K562 (cell line): Measurements from ENCODE around the gene HS2ST1. TPM values are rescaled to one million over a fixed set of nuclear protein-coding genes. Genes with fewer than 3 reads are reported as not detected.

Source experiments
- ATAC-seq: fragments of 200-7000 bp; cut with Tn5 transposase; 3 replicates; pipeline ENCODE4 v1.9.1; 2020; ENCODE audit warnings: moderate library complexity
- BruUV-seq: library from RNA; stranded (reverse); fragments of 400-500 nt; replicated peaks from 2 replicates; lab custom pipeline; 2021; lab: Mats Ljungman, UMichigan
- CTCF ChIA-PET: fragments of 300-600 bp; formaldehyde crosslinking; extraction: SDS; loops from one replicate; lab custom pipeline; 2021; ENCODE audit warnings: low intra/inter-chr PET ratio; lab: Yijun Ruan, JAX
- POLR2A ChIA-PET: fragments of 300-600, 350-650 bp; sonication (Branson Sonifier 250); formaldehyde crosslinking; extraction: SDS; loops from one replicate; lab custom pipeline; 2021; ENCODE audit warnings: antibody characterized with exemption, inconsistent platforms; lab: Yijun Ruan, JAX
- DNase-seq, 4 experiments: peaks; one replicate each; pipeline versions ENCODE4 v3.0.0 to v3.0.0-alpha.2; 2011 to 2018; ENCODE audit warnings: low spot score in 3 of 4, mixed read lengths in 3 of 4; ENCODE audit errors: extremely low read depth in 1 of 4
- FAIRE-seq: peaks from 2 replicates; lab custom pipeline; 2011; peaks lifted over from hg19 to GRCh38; lab: Jason Lieb, UNC
- H2AFZ ChIP-seq: 2 replicates; pipeline ENCODE4 v1.6.0; 2011; ENCODE audit warnings: low read depth, low read length, control low read depth, inconsistent platforms
- H3K27ac ChIP-seq: fragments of 200-600 bp; 3 replicates; pipeline ENCODE4 v1.8.0; 2011; ENCODE audit warnings: low read depth, mild to moderate bottlenecking, control low read depth, inconsistent platforms, low read length, moderate library complexity, mixed read lengths; ENCODE audit errors: extremely low read depth
- H3K27me3 ChIP-seq, 2 experiments: fragments of 300-600 bp in 1 of 2; 2 replicates in 1 of 2; 3 replicates in 1 of 2; pipeline versions ENCODE4 v1.6.0 to v1.8.0; 2011; ENCODE audit warnings: inconsistent platforms in 2 of 2, low read length in 2 of 2, mild to moderate bottlenecking in 1 of 2, mixed read lengths in 1 of 2, moderate library complexity in 1 of 2; ENCODE audit not compliant: control insufficient read depth in 2 of 2, insufficient read depth in 2 of 2
- H3K36me3 ChIP-seq: fragments of 300-600 bp; 3 replicates; pipeline ENCODE4 v1.8.0; 2011; ENCODE audit warnings: mild to moderate bottlenecking, low read length, inconsistent platforms; ENCODE audit not compliant: control insufficient read depth, insufficient read depth
- H3K4me1 ChIP-seq, 2 experiments: fragments of 200-600 bp in 1 of 2; replicated peaks in 1 of 2; 2 replicates in 1 of 2; 3 replicates in 1 of 2; pipeline versions ENCODE4 v1.5.1 to v1.8.0; 2011; ENCODE audit warnings: inconsistent platforms in 2 of 2, low read length in 2 of 2, mild to moderate bottlenecking in 1 of 2, mixed read lengths in 1 of 2, moderate library complexity in 1 of 2; ENCODE audit not compliant: control insufficient read depth in 2 of 2, insufficient read depth in 2 of 2
- H3K4me2 ChIP-seq: 2 replicates; pipeline ENCODE4 v1.6.1; 2011; ENCODE audit warnings: low read length, control low read depth, inconsistent platforms, mixed read lengths; ENCODE audit not compliant: insufficient read depth
- H3K4me3 ChIP-seq: fragments of 200-600 bp; sonication (generic), shearing (Covaris generic); 2 replicates; pipeline ENCODE4 v1.5.1; 2016; ENCODE audit warnings: control low read depth, inconsistent platforms
- H3K79me2 ChIP-seq: fragments of 200-600 bp; 3 replicates; pipeline ENCODE4 v1.8.0; 2011; ENCODE audit warnings: low read length, inconsistent platforms; ENCODE audit not compliant: control insufficient read depth, insufficient read depth
- H3K9ac ChIP-seq, 2 experiments: 2 replicates each; pipeline versions ENCODE4 v1.6.0 to v1.6.1; 2011; ENCODE audit warnings: low read depth in 2 of 2, low read length in 2 of 2, control low read depth in 1 of 2, inconsistent platforms in 1 of 2, mild to moderate bottlenecking in 1 of 2, mixed read lengths in 1 of 2; ENCODE audit not compliant: insufficient read depth in 1 of 2
- H3K9me1 ChIP-seq: one replicate; pipeline ENCODE4 v1.6.0; 2011; ENCODE audit warnings: inconsistent platforms, mild to moderate bottlenecking, low read length, moderate library complexity; ENCODE audit not compliant: control insufficient read depth, insufficient read depth
- H3K9me3 ChIP-seq: replicated peaks from 2 replicates; pipeline ENCODE4 v1.5.1; 2011; ENCODE audit warnings: low read depth, low read length, inconsistent platforms; ENCODE audit not compliant: control insufficient read depth, insufficient read depth
- H4K20me1 ChIP-seq: replicated peaks from 2 replicates; pipeline ENCODE4 v1.6.1; 2011; ENCODE audit warnings: low read length, inconsistent platforms, mixed read lengths; ENCODE audit not compliant: control insufficient read depth, insufficient read depth
- NCOA4 ChIP-seq: fragments of 450-650 bp; IDR thresholded peaks from 2 replicates; pipeline ENCODE4 v1.6.1; 2018; ENCODE audit warnings: mild to moderate bottlenecking; ENCODE audit not compliant: partially characterized antibody
- NFIC ChIP-seq: fragments of 450-650 bp; IDR thresholded peaks from 2 replicates; pipeline ENCODE4 v1.6.1; 2017; ENCODE audit warnings: mild to moderate bottlenecking, inconsistent platforms
- NFRKB ChIP-seq: fragments of 450-650 bp; IDR thresholded peaks from 2 replicates; pipeline ENCODE4 v1.6.1; 2016; ENCODE audit warnings: low read depth
- RB1 ChIP-seq: fragments of 450-650 bp; IDR thresholded peaks from 2 replicates; pipeline ENCODE4 v1.6.1; 2017; ENCODE audit warnings: low read depth, mild to moderate bottlenecking
- RBM15 ChIP-seq: fragments of 200-400 bp; formaldehyde crosslinking; IDR thresholded peaks from 2 replicates; pipeline ENCODE4 v1.6.1; 2018; ENCODE audit warnings: mild to moderate bottlenecking, low read length, moderate library complexity; ENCODE audit not compliant: insufficient read depth
- WHSC1 ChIP-seq: IDR thresholded peaks from one replicate; pipeline ENCODE4 v1.6.1; 2012; ENCODE audit warnings: low read length, control low read depth, inconsistent platforms
- YBX1 ChIP-seq: fragments of 450-650 bp; IDR thresholded peaks from 2 replicates; pipeline ENCODE4 v1.7.1; 2016; ENCODE audit warnings: mild to moderate bottlenecking
- ZFP1 ChIP-seq: fragments of 450-650 bp; formaldehyde crosslinking; IDR thresholded peaks from 2 replicates; pipeline ENCODE4 v1.4.0; 2020; ENCODE audit warnings: mild to moderate bottlenecking, mixed read lengths
- ZFPM2 ChIP-seq: fragments of 250-450 bp; sonication (Bioruptor Pico); IDR thresholded peaks from 2 replicates; pipeline ENCODE4 v1.5.1; 2022; ENCODE audit warnings: mild to moderate bottlenecking
- ZNF316 ChIP-seq: fragments of 450-650 bp; IDR thresholded peaks from 2 replicates; pipeline ENCODE4 v1.6.1; 2016
- ZNF347 ChIP-seq: fragments of 450-650 bp; formaldehyde crosslinking; IDR thresholded peaks from 2 replicates; pipeline ENCODE4 v1.4.0; 2020; ENCODE audit warnings: low read depth, mild to moderate bottlenecking, moderate library complexity
- WGBS: fragments of 100-300 bp; shearing (Covaris generic); methylation state at CpG from one replicate; pipeline ENCODE4 v1.1.6; 2016; ENCODE audit warnings: low coverage, mixed read lengths; ENCODE audit not compliant: insufficient coverage; ENCODE audit errors: missing lambda C conversion rate; 5-methylcytosine and 5-hydroxymethylcytosine counted together
- in situ Hi-C: fragments of 300-500 bp; cut with MboI; formaldehyde crosslinking; loops from 4 replicates; pipeline ENCODE4 v1.15.0; 2018; ENCODE audit warnings: inconsistent platforms, mixed read lengths
- intact Hi-C: fragments of 100-400 bp; cut with micrococcal nuclease; formaldehyde crosslinking; loops from 2 replicates; pipeline ENCODE4 v1.14.2; 2022
- polyA plus RNA-seq, 8 experiments: library from polyadenylated mRNA; depleted of rRNA in 4 of 8; stranded (reverse) in 5 of 8; unstranded in 3 of 8; fragments of >200 nt; fragmentation: Nextera tagmentation in 2 of 8; fragmentation: Illumina TruSeq in 1 of 8; extraction: Ambion mirVana in 2 of 8; extraction: Trizol in 1 of 8; gene quantifications; 2 replicates each; pipeline versions ENCODE4 v1.2.1 to v1.2.3, GENCODE V29; 2011 to 2014; ENCODE audit warnings: inconsistent platforms in 1 of 8, missing spikeins in 1 of 8
- total RNA-seq, 7 experiments: library from RNA; depleted of rRNA in 6 of 7; stranded (reverse); fragments of >200 nt in 6 of 7; fragmentation: Illumina TruSeq in 2 of 7; extraction: Trizol in 2 of 7; gene quantifications; 2 replicates each; pipeline versions ENCODE4 v1.2.1 to v1.2.3, GENCODE V29; 2011 to 2021; ENCODE audit warnings: low replicate concordance in 1 of 7
- TF ChIP-seq, protein P1 (sequence below): fragments of 450-650 bp; IDR thresholded peaks from 2 replicates; pipeline ENCODE4 v1.6.1; 2016; ENCODE audit warnings: low read depth, mild to moderate bottlenecking, moderate library complexity
- TF ChIP-seq, protein P2 (sequence below): fragments of 250-450 bp; sonication (Bioruptor Pico); IDR thresholded peaks from 2 replicates; pipeline ENCODE4 v1.8.0; 2021; ENCODE audit warnings: borderline replicate concordance, mild to moderate bottlenecking, moderate library complexity; ENCODE audit not compliant: poor library complexity, severe bottlenecking
- TF ChIP-seq, protein P3 (sequence below): fragments of 250-450 bp; sonication (Bioruptor Pico); IDR thresholded peaks from 2 replicates; pipeline ENCODE4 v1.4.0; 2020; ENCODE audit warnings: mild to moderate bottlenecking
- TF ChIP-seq, protein P4 (sequence below), 2 experiments: IDR thresholded peaks in 1 of 2; conservative IDR thresholded peaks in 1 of 2; 2 replicates each; pipeline ENCODE4 v1.6.1; 2016; ENCODE audit warnings: low read depth in 2 of 2, mild to moderate bottlenecking in 1 of 2, missing compliant biosample characterization in 1 of 2, missing genetic modification characterization in 1 of 2, moderate library complexity in 1 of 2
- TF ChIP-seq, protein P5 (sequence below): fragments of 250-450 bp; sonication (Bioruptor Pico); IDR thresholded peaks from 2 replicates; pipeline ENCODE4 v1.5.0; 2020; ENCODE audit warnings: mild to moderate bottlenecking, borderline replicate concordance

HS2ST1 gene
- total and polyA plus RNA-seq, 9 of the 15 experiments (the other 6 are each of a cell fraction or from before 2014, with no cell fraction given) = 7.7 to 43.3 (median 25.8) TPM

DNA sequence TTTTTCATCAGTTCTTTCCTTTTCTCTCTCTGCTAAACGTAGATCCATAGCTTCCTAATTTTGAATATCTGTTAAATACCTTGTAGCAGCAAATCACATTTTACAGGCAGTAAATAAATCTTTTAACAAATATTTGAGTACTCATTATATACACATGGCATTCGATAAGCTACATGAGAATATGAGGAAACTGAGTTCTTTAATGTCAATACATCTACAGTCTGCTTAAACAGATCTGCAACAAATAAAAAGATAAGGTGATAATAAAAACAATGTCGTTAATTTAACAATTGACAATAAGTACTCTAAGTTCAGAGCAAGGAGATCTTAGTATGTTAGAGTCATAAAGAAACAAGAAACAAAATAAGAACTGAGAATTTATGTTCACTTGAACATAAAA is 43.4 kb upstream of the HS2ST1 start:
- Histone ChIP-seq H4K20me1 (no peaks in the 10 kb centered on the region), H3K36me3 (peaks cover 15% of the 10 kb centered on the region; the same call in 2 of the 3 replicates), H3K9me3 (no peaks in the 10 kb centered on the region), H3K27ac (no peak overlapping the region), H3K27me3 (no peaks in the 10 kb centered on the region), H3K79me2 (no peaks in the 10 kb centered on the region), H3K4me2 (no peak overlapping the region), H3K9me1 (no peaks in the 10 kb centered on the region), H3K9ac (no peak overlapping the region), H2AFZ (no peak overlapping the region), H3K4me3 (no peak overlapping the region), H3K4me1 (no peaks in the 10 kb centered on the region)
- no peak for TF ChIP-seq YBX1
- no peak for TF ChIP-seq RB1
- TF ChIP-seq, protein P1, sequence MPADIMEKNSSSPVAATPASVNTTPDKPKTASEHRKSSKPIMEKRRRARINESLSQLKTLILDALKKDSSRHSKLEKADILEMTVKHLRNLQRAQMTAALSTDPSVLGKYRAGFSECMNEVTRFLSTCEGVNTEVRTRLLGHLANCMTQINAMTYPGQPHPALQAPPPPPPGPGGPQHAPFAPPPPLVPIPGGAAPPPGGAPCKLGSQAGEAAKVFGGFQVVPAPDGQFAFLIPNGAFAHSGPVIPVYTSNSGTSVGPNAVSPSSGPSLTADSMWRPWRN = no peak
- TF ChIP-seq, protein P2, sequence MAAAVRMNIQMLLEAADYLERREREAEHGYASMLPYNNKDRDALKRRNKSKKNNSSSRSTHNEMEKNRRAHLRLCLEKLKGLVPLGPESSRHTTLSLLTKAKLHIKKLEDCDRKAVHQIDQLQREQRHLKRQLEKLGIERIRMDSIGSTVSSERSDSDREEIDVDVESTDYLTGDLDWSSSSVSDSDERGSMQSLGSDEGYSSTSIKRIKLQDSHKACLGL = no peak
- TF ChIP-seq NCOA4 = no peak
- TF ChIP-seq NFRKB = no peak
- TF ChIP-seq, protein P3, sequence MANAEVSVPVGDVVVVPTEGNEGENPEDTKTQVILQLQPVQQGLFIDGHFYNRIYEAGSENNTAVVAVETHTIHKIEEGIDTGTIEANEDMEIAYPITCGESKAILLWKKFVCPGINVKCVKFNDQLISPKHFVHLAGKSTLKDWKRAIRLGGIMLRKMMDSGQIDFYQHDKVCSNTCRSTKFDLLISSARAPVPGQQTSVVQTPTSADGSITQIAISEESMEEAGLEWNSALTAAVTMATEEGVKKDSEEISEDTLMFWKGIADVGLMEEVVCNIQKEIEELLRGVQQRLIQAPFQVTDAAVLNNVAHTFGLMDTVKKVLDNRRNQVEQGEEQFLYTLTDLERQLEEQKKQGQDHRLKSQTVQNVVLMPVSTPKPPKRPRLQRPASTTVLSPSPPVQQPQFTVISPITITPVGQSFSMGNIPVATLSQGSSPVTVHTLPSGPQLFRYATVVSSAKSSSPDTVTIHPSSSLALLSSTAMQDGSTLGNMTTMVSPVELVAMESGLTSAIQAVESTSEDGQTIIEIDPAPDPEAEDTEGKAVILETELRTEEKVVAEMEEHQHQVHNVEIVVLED = no peak
- TF ChIP-seq WHSC1 = no peak
- TF ChIP-seq, protein P4, sequence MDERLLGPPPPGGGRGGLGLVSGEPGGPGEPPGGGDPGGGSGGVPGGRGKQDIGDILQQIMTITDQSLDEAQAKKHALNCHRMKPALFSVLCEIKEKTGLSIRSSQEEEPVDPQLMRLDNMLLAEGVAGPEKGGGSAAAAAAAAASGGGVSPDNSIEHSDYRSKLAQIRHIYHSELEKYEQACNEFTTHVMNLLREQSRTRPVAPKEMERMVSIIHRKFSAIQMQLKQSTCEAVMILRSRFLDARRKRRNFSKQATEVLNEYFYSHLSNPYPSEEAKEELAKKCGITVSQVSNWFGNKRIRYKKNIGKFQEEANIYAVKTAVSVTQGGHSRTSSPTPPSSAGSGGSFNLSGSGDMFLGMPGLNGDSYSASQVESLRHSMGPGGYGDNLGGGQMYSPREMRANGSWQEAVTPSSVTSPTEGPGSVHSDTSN (CRISPR knock-in tag; IDR thresholded peaks at IDR 0.05; ENCODE audit: low read depth) = no peak
- TF ChIP-seq, protein P4 (tag; conservative IDR thresholded peaks at IDR 0.05; ENCODE audit: low read depth) = no peak
- TF ChIP-seq ZNF316 = no peak
- TF ChIP-seq, protein P5, sequence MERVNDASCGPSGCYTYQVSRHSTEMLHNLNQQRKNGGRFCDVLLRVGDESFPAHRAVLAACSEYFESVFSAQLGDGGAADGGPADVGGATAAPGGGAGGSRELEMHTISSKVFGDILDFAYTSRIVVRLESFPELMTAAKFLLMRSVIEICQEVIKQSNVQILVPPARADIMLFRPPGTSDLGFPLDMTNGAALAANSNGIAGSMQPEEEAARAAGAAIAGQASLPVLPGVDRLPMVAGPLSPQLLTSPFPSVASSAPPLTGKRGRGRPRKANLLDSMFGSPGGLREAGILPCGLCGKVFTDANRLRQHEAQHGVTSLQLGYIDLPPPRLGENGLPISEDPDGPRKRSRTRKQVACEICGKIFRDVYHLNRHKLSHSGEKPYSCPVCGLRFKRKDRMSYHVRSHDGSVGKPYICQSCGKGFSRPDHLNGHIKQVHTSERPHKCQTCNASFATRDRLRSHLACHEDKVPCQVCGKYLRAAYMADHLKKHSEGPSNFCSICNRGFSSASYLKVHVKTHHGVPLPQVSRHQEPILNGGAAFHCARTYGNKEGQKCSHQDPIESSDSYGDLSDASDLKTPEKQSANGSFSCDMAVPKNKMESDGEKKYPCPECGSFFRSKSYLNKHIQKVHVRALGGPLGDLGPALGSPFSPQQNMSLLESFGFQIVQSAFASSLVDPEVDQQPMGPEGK (CRISPR knock-in tag) = no peak
- TF ChIP-seq NFIC = no peak
- no peak for TF ChIP-seq ZFPM2 (CRISPR knock-in tag)
- TF ChIP-seq ZNF347 (CRISPR knock-in tag) = no peak
- TF ChIP-seq ZFP1 (CRISPR knock-in tag) = no peak
- TF ChIP-seq RBM15 = no peak
- ATAC-seq (no peak), DNase-seq (no peak), FAIRE-seq (no peak)
- WGBS = 85% methylated on average over 3 of the region's 3 CpGs
- no TSS peak for BruUV-seq
- ChIA-PET CTCF (interaction anchor here (0.5 kb wide), 1 partner anchor 9 kb away, joined by 3 read pairs; no protein-coding TSS in a partner anchor), POLR2A (no interaction called here)
- in situ Hi-C loops = no loop called here
- intact Hi-C loops = no loop called here
